ENCODE measurements around the gene OAF.
"Not testable (repeated sequence)": the region's sequence is repeated elsewhere in the genome, so short reads cannot be mapped to it uniquely, and the experiment has no call there.

Gene OAF

DNA sequence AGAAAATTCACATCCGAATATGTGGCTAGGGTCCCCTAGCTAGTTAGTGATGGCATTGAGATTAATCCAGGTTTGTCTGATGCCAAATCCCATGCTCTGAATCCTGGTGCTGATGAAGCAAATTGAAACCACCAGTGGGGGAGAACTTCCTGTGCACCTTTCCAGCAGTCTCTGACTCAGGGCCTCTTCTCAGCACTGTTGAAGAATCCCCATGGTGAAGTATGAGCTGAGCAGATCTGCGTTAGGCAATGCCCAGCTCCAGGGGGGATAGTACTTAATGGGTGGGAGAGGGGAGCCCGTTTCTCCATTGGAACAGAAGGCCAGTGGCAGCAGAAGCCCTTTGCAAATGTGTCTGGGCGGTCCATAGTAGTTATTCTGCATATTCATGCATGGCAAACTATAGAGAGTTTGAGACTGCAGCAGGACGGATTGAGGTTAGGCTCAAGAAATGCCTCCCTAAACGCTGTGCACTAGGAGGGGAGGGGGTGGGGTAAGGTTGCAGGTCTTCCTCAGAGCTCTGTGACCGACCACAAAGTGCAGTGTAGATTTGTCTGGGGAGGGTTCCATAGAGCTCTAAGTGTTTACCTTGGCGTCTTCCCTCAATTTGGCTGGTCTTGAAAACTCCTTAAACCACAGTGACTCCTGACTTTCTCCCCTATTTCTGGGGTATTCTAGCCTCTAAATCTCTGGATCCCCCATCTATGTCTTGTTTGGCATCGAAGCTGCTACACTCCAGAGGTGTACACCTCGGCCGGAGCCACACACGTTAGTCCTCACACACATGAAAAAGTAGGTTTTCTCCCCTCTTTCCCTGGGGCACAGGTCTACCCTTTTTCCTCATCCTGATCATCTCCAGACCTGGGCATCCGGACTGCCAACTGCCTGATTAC lies 33.9 kb downstream of the OAF start:
- DNase-seq (ENCODE audit: low spot score): no peak

DNA sequence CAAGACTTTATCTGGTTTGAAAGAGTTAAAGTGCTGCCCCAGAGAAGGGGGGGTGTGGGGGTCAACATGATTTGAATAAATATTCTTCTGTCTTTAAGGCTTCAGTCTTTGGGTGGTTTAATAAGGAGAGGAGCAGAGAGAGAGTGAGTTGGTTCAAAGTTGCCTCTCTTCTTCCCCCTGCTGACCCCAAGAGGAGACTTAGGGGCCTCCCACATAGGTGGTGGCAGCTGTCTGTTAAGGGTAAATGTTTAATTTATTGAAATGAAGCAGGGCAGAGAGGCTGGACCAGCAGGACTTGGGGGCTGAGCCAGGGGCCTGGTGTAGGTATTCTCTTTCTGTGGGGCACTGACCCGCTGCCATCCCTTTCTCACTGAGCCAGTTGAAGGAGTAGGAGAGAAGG lies 34.6 kb downstream of the OAF start:
- no peak for DNase-seq (ENCODE audit: low spot score)

DNA sequence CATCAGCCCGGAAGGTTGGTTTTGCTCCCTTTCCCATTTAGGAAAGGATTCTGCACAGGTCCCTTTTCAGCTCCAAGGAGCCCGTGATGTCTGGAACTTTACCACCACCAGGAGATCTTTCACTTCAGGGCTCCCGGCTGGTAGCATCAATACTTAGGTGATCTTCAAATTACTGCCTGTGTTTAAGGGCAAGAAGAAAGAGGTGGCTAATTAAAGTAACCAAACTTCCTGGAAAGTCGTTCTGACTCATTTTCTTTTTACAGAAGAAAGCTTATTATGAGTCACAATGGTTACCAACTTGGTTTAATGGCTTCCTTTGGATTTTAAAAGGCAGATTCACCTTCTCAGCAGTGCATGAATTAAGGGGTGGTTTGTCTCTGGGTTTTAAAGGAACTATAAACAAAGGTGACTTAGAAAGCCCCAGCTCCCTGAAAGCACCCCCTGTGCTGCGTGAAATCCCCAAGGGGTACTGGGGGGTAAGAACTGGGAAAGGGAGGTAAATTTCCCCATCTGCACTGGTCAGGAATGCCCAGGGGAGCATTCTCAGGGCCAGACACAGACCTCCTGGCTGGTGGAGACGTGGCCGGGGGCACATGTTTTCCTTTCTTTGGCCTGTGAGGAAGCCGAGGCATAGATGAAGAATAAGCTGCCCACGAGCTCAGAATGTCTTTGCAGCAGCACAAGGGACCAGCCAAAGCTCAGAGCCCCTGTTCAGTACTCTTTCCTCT lies 37.9 kb downstream of the OAF start:
- DNase-seq (ENCODE audit: low spot score): no peak

DNA sequence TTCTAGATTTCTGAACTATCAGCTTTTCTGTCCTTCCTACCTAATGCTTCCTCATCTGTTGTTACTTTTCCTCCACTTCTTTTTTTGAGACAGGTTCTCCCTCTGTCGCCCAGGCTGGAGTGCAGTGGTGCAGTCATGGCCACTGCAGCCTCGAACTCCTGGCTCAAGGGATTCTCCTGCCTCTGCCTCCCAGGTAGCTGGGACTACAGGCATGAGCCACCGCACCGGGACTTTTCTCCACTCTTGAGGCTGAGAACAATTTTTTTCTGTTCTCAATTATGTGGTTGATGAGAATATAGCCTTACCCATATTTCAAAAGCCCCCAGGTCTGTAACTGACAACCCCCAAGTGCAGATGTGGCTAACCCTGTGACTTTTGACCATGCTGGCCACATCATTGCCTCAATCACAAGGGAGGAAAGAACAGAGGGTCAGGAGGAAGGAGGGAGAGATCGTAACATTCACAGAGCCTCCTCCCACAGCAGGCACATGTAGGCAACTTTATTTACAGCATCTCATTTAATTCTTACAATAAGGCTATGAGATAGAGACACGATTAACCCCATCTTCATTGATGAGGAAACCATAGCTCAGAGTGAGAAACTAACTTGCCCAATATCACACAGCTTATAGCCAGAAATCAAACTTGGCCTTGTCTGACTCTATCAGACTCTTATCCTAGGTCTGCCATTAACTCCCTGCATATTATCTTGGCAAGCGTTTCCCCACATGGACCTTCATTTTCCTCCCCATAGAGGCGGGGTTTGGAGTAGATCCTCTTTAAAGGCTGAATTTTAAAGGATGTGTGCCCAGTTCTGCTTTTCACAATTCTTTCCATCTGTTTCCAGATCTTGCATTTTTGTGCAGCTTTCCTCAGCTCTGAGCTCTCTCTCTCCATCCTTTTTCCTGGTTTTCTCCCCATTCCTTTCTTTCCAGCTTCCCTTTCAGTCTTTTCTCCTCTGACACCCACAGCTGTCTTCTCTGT lies 38.7 kb downstream of the OAF start:
- no peak for DNase-seq (ENCODE audit: low spot score)

DNA sequence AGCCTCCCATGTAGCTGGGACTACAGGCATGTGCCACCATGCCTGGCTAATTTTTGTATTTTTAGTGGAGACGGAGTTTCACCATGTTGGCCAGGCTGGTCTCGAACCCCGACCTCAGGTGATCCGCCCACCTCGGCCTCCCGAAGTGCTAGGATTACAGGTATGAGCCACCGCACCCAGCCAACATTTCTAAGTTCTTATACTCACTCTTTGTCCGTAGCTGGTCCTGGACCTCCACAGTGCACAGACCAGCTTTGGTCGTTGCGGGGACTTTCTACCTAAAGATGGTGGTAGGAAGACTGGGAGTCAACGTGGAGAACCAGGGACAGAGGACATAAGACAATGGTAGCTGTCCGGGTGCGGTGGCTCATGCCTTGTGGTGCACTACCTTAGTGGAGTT lies 42.5 kb downstream of the OAF start:
- not testable (repeated sequence) for DNase-seq (ENCODE audit: low spot score)

DNA sequence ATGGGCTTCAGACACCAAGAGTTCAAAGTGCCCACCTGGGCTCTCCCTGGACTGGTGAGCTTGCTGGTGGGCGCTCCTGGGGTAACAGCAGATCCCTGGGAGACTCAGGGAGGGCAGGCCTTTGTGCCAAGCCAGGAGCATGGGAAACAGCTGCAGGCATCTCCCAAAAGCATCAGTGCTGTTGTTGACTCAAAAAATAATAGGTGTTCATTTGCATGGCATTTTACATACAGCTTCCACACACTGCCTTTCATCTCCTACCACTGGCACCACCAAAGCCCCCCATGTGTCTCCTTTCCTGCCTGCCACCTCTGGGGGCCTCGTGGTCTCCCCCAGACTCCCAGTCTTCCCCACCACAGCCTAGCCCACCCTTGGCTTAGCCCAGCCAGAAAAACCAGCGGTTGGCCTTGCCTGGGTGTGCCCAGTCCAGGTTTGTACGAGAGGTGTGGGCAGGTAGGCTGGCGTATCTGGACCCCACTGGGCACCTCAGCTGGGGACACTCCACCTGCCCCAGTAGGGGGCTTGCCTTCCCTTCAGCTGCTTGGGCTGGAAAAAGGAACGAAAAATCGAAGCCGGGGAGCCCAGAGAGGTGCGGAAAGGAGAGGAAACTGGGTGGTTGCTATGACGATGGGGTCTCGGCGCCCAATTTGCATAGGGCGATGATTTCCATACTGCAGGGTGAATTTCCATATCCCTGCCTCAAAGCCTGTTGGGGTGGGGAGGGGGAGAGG lies 44.1 kb downstream of the OAF start:
- no peak for DNase-seq (ENCODE audit: low spot score)

DNA sequence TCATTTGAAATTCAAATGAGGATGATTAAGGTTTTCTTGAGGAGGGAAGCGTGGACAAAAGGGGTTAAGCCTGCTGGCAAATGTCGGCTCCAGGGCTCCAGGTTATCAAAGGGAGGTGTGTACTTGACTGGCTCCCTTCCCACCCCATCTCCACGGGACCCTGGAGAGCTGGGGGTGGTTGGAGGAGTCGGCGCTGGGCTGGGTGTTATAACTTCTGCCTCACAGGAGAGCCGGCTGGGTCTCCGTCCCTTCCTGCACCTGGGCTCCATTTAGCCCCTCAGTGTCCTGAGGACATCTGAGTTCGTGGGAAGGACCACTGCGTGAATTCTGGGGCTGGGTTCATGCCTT lies 44.7 kb downstream of the OAF start:
- DNase-seq (ENCODE audit: low spot score): no peak

DNA sequence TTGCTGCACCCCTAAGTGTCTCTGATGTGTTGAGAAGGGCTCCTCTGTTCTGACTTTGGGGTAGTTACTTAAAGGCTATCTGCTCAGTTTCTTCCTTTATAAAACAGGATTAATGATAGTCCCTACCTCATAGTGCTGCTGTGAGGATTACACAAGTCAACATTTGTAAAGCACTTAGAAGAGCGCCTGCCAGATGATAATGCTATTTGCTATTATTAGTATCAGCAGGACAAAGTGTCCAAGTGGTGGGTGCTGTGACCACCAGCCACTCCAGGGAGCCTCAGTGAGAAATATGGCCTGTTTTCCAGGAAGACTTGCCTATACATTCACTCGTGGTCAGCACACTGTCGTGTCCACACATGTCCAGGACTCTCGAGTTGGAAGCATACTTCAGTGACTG lies 45.3 kb downstream of the OAF start:
- DNase-seq (ENCODE audit: low spot score): no peak

DNA sequence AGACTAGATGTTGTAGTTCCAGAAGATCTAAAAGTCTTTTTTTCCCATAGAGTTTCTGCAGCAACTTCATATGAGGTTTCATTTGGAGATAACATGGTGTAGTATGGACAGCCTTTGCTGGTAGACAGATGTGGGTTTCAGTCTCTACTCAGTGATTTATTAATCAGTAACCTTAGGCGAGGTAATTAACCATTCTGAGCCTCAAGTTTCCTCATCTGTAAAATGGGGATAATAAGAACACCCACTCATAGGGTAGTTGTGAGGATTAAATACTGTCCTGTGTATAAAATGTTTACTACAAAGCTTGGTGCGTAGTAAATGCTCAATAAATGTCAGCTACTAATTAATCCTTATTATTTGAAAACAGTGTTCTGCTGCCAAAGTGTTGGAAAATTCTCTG lies 45.9 kb downstream of the OAF start:
- no peak for DNase-seq (ENCODE audit: low spot score)

DNA sequence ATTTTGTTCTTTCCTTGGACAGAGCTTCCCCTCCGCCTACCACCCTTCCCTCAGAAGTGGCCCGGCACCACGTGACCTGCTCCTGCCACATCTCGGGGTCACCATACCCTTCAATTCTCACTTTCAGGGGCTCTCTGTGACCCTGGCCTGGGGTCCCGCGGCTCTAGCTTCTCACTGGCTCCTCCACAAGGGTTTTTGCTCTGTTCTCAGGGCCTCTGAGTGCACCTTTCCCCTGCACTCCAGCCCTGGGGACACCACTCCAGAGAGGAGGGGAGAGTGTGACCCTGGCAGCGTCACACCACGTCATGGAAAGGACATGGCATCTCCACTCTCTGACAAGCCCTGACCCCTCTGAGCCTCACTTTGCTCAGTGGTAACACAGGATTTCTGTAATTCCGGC lies 46.5 kb downstream of the OAF start:
- no peak for DNase-seq (ENCODE audit: low spot score)

DNA sequence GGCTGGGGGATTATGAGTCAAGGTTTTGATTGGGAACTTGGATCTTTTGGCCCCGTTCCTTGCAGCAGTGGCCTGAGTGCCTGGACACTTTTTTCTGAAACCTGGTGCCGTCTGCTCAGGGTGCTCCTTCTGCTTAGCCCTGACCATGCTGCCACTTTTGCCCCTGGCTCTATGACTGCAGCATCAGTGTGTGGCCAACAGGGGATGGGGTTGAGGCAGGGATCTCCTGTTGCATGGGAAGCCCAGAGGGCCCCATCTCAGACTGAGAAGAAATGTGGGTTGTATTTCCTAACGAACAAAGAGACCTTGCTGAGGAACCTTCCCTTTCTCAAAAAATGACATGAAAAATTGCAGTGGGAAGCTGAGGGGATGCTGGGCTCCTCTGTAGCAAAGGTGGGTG lies 47.8 kb downstream of the OAF start:
- DNase-seq (ENCODE audit: low spot score): no peak

DNA sequence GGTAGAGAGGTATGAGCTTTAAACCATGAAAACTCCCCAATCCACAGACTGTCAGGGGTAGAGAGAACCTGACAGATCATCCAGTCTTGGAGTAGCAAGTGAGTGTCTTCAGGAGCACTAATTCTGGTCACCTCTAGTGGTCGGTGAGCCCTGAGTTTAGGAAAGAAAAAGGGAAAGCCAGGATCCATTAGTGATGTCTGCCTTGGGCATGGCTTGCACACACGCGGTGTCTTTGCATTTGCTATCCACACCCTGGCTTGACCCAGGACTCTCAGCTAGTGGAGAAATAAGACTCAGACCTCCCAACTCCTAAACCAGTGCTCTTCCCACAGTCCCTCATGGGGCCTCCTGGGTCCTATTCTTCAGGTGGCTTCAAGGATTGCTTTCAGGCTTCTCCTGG lies 48.4 kb downstream of the OAF start:
- no peak for DNase-seq (ENCODE audit: low spot score)

DNA sequence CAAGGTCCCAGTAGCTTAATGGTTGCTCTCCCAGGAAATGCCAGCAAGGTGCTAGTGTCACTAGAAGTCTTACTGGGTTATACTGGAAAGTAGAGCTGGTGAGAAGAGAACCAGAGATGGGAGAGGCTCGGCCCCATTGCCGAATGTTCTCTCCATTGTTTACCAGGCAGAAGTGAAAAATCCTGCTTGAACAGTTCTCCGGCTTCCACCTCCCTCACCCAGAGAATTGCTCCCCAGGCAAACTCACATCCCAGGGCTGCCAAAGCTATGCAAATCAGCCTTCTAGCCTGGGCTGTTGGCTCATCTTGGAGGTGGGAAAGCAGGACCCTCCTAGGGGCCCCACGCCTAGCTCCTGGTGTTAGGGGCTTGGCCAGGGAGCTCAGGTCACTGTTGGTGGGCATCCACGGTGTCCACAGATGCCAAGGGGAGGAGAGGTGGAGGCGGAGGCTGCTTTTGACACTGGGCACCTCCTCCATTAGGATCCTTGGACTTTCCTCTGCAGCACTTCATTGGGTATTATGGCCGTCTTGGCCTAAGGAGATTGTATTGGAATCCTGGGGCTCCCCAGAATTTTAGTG lies 49.2 kb downstream of the OAF start:
- no peak for DNase-seq (ENCODE audit: low spot score)

DNA sequence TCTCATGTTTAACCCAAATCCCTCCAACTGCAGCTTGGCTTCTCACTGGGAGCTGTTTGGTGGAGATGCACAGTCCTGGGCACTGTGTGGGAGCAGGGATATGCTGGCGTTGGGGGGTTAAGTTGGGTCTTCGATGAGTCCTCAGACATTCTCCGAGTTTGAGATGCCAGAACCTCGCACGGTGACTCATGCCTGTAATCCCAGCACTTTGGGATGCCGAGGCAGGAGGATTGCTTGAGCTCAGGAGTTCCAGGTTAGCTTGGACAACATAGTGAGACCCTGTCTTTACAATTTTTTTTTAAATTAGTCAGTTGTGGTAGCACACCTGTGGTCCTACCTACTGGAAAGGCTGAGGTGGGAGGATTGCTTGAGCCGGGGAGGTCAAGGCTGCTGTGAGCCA lies 49.8 kb downstream of the OAF start:
- no peak for DNase-seq (ENCODE audit: low spot score)

DNA sequence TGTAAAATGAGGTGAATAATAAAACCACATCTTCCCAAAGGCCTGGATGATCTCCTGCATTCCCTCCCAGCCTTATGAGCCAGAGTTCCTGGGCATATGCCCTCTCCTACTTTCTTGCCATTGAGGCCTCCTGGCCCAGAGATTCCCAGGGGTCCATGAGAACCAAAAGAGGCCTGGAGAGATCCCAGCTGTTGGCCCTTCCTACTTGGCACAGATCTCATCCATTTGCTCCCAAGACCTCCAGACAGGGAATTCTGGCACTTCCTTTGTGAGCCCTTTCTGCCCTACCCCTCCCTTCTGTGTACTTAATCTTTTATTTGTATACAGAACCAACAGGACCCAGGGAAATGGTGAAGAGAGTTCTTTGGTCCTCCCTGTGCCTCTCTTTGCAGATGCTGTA lies 50.5 kb downstream of the OAF start:
- no peak for DNase-seq (ENCODE audit: low spot score)

DNA sequence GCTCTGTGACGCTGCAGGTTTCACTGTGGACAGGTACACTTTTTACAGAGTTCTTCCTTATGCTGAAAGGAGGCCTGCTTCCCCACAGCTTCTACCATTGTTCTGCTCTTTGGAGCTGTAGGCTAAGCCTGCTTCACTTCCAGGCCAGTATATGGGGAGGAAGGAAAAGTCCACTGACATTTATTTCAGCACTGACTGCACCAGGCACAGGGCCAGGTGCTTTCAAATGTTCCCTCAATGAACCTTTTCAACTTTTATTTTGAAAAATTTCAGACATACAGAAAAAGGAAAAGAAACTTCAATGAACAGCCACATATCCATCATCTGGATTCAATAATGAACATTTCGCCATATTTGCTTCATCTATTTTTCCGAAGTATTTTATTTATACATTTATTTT lies 51.1 kb downstream of the OAF start:
- DNase-seq (ENCODE audit: low spot score): no peak

DNA sequence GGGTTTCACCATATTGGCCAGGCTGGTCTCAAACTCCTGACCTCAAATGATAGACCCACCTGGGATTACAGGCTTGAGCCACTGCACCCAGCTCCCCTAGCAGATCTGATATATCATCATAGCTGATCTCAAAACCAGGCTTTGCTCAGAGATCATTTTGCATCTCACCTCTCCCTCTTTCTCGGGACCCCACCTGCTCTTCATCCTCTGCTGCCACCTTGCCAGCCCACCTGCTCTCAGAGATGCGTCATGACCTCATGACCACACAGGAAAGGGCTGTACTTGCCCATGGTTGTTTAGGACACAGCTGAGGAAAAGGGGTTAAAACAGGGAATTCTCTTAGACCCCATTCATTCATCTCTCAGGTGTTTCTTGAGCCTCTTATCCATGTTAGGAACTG lies 56.5 kb downstream of the OAF start:
- no peak for DNase-seq (ENCODE audit: low spot score)

DNA sequence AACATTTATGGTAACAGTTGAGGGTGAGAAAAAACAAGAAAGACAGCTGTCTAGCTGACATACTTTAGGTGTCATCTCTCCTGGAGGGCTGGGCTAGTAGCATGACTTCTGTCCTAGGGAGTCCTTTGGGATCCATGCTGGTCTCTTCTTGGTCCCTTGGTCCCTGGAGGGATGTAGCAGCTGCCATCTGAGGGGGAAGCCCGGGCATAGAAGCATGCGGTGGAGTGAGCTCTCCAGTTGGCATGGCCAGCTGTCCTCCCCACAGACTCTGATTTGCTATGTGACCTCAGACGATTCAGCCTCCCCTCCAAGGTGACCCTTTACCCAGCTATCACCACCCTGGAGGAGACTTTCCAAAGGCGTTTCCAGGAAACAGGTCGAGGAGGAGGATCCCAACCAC lies 57.9 kb downstream of the OAF start:
- no peak for DNase-seq (ENCODE audit: low spot score)

DNA sequence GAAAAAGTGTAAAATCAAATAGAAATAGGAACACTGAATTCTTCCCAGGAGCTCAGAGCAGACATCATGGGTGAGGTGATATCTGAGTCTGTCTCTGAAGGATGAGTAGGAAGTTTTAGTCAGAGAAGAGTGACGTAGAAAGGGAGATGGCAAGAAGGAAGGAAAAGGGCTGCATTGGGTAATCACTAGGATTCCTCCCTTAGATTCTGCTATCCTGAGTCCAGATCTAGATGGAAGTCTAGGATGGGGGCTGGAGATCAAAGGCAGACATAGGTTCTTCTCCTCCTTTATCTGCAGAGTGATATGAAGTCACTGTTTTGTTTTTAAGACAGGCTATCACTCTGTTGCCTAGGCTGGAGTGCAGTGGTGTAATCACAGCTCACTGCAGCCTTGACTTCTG lies 59.6 kb downstream of the OAF start:
- DNase-seq (ENCODE audit: low spot score): no peak

DNA sequence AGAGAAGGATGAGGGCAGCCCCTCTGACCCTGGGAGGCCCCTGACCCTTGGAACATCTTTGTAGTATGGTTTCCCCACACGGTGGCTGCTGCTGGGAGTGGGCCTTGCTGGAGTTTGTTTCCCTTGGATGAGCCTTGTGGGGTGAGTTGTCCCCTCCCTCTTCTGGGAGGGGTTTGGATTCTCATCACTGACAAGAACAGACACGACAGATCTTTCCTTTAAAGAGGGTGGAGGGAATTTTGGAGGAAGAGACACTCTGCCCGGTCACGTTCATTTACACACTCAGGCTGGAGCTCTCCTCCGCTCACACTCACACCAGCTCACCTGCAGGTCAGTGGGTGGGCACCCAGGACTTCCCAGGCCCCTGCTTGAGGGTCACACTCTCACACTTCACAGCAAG lies 60.8 kb downstream of the OAF start:
- DNase-seq (ENCODE audit: low spot score): no peak

DNA sequence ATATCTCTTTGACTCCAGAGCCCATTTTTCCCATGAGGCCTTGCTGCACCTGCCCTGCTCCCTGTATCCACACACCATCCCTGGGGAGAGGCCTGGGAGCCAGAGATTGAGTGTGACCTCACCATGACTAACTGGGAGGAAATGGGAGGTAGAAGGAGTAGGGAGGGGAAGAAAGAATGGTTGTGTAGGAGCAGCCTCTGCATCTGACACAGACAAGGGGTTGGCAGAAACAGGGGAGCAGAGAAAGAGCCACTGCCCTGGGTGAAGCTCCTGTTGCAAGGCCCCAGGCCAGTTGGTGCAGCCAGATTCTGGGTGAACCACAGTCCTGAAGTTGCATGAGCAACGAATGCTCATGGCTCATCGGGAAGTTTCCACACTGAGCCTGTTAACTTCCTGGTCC lies 61.5 kb downstream of the OAF start:
- DNase-seq (ENCODE audit: low spot score): no peak

DNA sequence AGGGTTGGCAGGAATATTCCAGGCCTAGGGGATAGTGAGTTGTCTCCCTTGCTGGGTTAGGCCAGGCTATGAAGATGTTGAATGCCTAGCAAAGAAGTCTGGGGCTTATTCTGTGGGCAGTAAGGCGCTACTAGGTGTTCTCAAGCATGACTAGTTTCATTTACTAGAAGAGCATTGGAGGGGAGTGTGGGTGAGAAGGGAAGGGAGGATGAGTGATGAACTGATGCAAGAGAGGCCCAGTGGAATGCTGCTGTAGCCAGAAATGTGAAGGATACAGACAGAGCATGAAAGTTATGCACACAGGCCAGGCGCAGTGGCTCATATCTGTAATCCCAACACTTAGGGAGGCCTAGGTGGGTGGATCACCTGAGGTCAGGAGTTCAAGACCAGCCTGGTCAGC lies 62.6 kb downstream of the OAF start:
- DNase-seq (ENCODE audit: low spot score): no peak
